IMR-90 (cell line): Measurements from ENCODE around the gene STAT5A. TPM values are rescaled to one million over a fixed set of nuclear protein-coding genes. Genes with fewer than 3 reads are reported as not detected.

Experiments
- ATAC-seq: fragments of 200-7000 bp; cut with Tn5 transposase; 2 replicates; pipeline ENCODE4 v1.9.1; 2020; ENCODE audit warnings: low read depth, mild to moderate bottlenecking, moderate library complexity
- BruUV-seq: library from RNA; stranded (reverse); fragments of 400-500 nt; replicated peaks from 2 replicates; lab custom pipeline; 2021; lab: Mats Ljungman, UMichigan
- CTCF ChIA-PET: fragments of 300-600 bp; formaldehyde crosslinking; extraction: SDS; loops from one replicate; lab custom pipeline; 2021; ENCODE audit warnings: antibody characterized with exemption; lab: Yijun Ruan, JAX
- POLR2A ChIA-PET: fragments of 300-600 bp; sonication (Branson Sonifier 250); formaldehyde crosslinking; loops from one replicate; lab custom pipeline; 2022; ENCODE audit warnings: antibody characterized with exemption; ENCODE audit not compliant: unreplicated experiment; lab: Charles Lee
- DNase-seq: peaks from one replicate; pipeline ENCODE4 v3.0.0; 2013
- H2AFZ ChIP-seq: replicated peaks from 2 replicates; pipeline ENCODE3; 2013; ENCODE audit warnings: low read length, mild to moderate bottlenecking; ENCODE audit not compliant: poor library complexity
- H2AK5ac ChIP-seq: 2 replicates; pipeline ENCODE4 v1.6.1; 2013; ENCODE audit warnings: low read depth, low read length, inconsistent platforms
- H2AK9ac ChIP-seq: replicated peaks from 2 replicates; pipeline ENCODE3; 2013; ENCODE audit warnings: mild to moderate bottlenecking, low read depth, low read length, moderate library complexity; ENCODE audit not compliant: poor library complexity
- H2BK120ac ChIP-seq: 2 replicates; pipeline ENCODE4 v1.6.1; 2013; ENCODE audit warnings: low read depth, low read length, inconsistent platforms
- H2BK15ac ChIP-seq: 3 replicates; pipeline ENCODE4 v1.6.1; 2013; ENCODE audit warnings: low read depth, low read length, inconsistent platforms
- H2BK20ac ChIP-seq: 2 replicates; pipeline ENCODE4 v1.6.1; 2013; ENCODE audit warnings: low read depth, mild to moderate bottlenecking, inconsistent platforms, low read length, moderate library complexity
- H2BK5ac ChIP-seq: 2 replicates; pipeline ENCODE4 v1.6.1; 2013; ENCODE audit warnings: mild to moderate bottlenecking, low read depth, low read length, inconsistent platforms; ENCODE audit not compliant: poor library complexity, severe bottlenecking
- H3K14ac ChIP-seq: replicated peaks from 2 replicates; pipeline ENCODE4 v1.6.1; 2013; ENCODE audit warnings: low read depth, low read length, inconsistent platforms
- H3K18ac ChIP-seq: 2 replicates; pipeline ENCODE4 v1.6.1; 2013; ENCODE audit warnings: low read depth, low read length, control low read depth
- H3K23ac ChIP-seq: 2 replicates; pipeline ENCODE4 v1.6.1; 2013; ENCODE audit warnings: low read depth, low read length, inconsistent platforms
- H3K27ac ChIP-seq: 2 replicates; pipeline ENCODE4 v1.5.1; 2013; ENCODE audit warnings: mild to moderate bottlenecking, control low read depth, low read length; ENCODE audit not compliant: insufficient read depth
- H3K27me3 ChIP-seq: 2 replicates; pipeline ENCODE4 v1.6.1; 2013; ENCODE audit warnings: low read length; ENCODE audit not compliant: control insufficient read depth, insufficient read depth
- H3K36me3 ChIP-seq: 2 replicates; pipeline ENCODE4 v1.6.1; 2013; ENCODE audit warnings: low read length, mixed read lengths; ENCODE audit not compliant: control insufficient read depth, insufficient read depth
- H3K4ac ChIP-seq: 2 replicates; pipeline ENCODE4 v1.6.1; 2013; ENCODE audit warnings: low read depth, low read length, inconsistent platforms
- H3K4me1 ChIP-seq: 2 replicates; pipeline ENCODE4 v1.6.1; 2013; ENCODE audit warnings: low read length, mixed read lengths; ENCODE audit not compliant: control insufficient read depth, insufficient read depth
- H3K4me2 ChIP-seq: 2 replicates; pipeline ENCODE4 v1.6.1; 2013; ENCODE audit warnings: low read depth, mild to moderate bottlenecking, control low read depth, low read length, moderate library complexity
- H3K4me3 ChIP-seq: 2 replicates; pipeline ENCODE4 v1.5.1; 2013; ENCODE audit warnings: low read depth, mild to moderate bottlenecking, control low read depth, low read length, moderate library complexity; ENCODE audit not compliant: insufficient read depth
- H3K56ac ChIP-seq: 2 replicates; pipeline ENCODE4 v1.6.1; 2013; ENCODE audit warnings: low read length, inconsistent platforms; ENCODE audit not compliant: insufficient read depth; ENCODE audit errors: extremely low read depth
- H3K79me1 ChIP-seq, 2 experiments: 2 replicates each; pipeline ENCODE4 v1.6.1; 2013; ENCODE audit warnings: low read length in 2 of 2, inconsistent platforms in 1 of 2, low read depth in 1 of 2
- H3K9ac ChIP-seq: 2 replicates; pipeline ENCODE4 v1.6.1; 2013; ENCODE audit warnings: low read depth, low read length, control low read depth
- H3K9me1 ChIP-seq: 2 replicates; pipeline ENCODE4 v1.6.1; 2013; ENCODE audit warnings: low read length, inconsistent platforms; ENCODE audit not compliant: insufficient read depth
- H3K9me3 ChIP-seq: 2 replicates; pipeline ENCODE4 v1.6.1; 2013; ENCODE audit warnings: low read length; ENCODE audit not compliant: control insufficient read depth, insufficient read depth
- H4K20me1 ChIP-seq: 2 replicates; pipeline ENCODE4 v1.6.1; 2013; ENCODE audit warnings: low read length, inconsistent platforms; ENCODE audit not compliant: insufficient read depth
- H4K5ac ChIP-seq: 2 replicates; pipeline ENCODE4 v1.6.1; 2013; ENCODE audit warnings: mild to moderate bottlenecking, low read depth, low read length, control low read depth
- H4K8ac ChIP-seq, 2 experiments: 2 replicates each; pipeline ENCODE4 v1.6.1; 2013; ENCODE audit warnings: low read depth in 2 of 2, low read length in 2 of 2, control low read depth in 1 of 2, inconsistent platforms in 1 of 2
- H4K91ac ChIP-seq: 2 replicates; pipeline ENCODE4 v1.6.1; 2013; ENCODE audit warnings: low read depth, low read length, inconsistent platforms; ENCODE audit not compliant: insufficient read depth
- BHLHE40 ChIP-seq: fragments of 150-350 bp; IDR thresholded peaks from 2 replicates; pipeline ENCODE4 v1.6.1; 2016; ENCODE audit warnings: mild to moderate bottlenecking, low read depth, low read length
- CEBPB ChIP-seq: IDR thresholded peaks from 2 replicates; pipeline ENCODE4 v1.6.1; 2012; ENCODE audit warnings: low read depth, low read length, improper control_type of control experiment
- CTCF ChIP-seq: conservative IDR thresholded peaks from 2 replicates; pipeline ENCODE4 v1.5.1; 2012; ENCODE audit warnings: mild to moderate bottlenecking, low read depth, low read length, improper control_type of control experiment
- ELK1 ChIP-seq: fragments of 150-350 bp; IDR thresholded peaks from 2 replicates; pipeline ENCODE4 v1.6.1; 2016; ENCODE audit warnings: low read depth, mild to moderate bottlenecking, low read length, moderate library complexity, borderline replicate concordance
- FOS ChIP-seq: fragments of 150-350 bp; IDR thresholded peaks from 2 replicates; pipeline ENCODE4 v1.6.1; 2016; ENCODE audit warnings: low read depth, low read length
- MAFK ChIP-seq: IDR thresholded peaks from 2 replicates; pipeline ENCODE4 v1.6.1; 2012; ENCODE audit warnings: low read depth, low read length, improper control_type of control experiment
- MAZ ChIP-seq: IDR thresholded peaks from 2 replicates; pipeline ENCODE4 v1.6.1; 2012; ENCODE audit warnings: low read depth, mild to moderate bottlenecking, low read length, improper control_type of control experiment, moderate library complexity, borderline replicate concordance
- MXI1 ChIP-seq: IDR thresholded peaks from 2 replicates; pipeline ENCODE4 v1.6.1; 2012; ENCODE audit warnings: low read depth, mild to moderate bottlenecking, low read length, moderate library complexity, borderline replicate concordance
- NFE2L2 ChIP-seq: fragments of 150-350 bp; IDR thresholded peaks from 2 replicates; pipeline ENCODE4 v1.6.1; 2016; ENCODE audit warnings: low read depth, mild to moderate bottlenecking, low read length
- POLR2A ChIP-seq: IDR thresholded peaks from 2 replicates; pipeline ENCODE4 v1.6.1; 2012; ENCODE audit warnings: mild to moderate bottlenecking, low read depth, low read length
- RAD21 ChIP-seq: IDR thresholded peaks from 2 replicates; pipeline ENCODE4 v1.6.1; 2012; ENCODE audit warnings: low read length, improper control_type of control experiment
- RCOR1 ChIP-seq: IDR thresholded peaks from 2 replicates; pipeline ENCODE4 v1.6.1; 2012; ENCODE audit warnings: mild to moderate bottlenecking, low read length, improper control_type of control experiment; ENCODE audit not compliant: insufficient replicate concordance
- RFX5 ChIP-seq: IDR thresholded peaks from 2 replicates; pipeline ENCODE4 v1.8.0; 2012; ENCODE audit warnings: low read depth, mild to moderate bottlenecking, low read length, moderate library complexity
- USF2 ChIP-seq: fragments of 150-350 bp; IDR thresholded peaks from 2 replicates; pipeline ENCODE4 v1.6.1; 2017; ENCODE audit warnings: mild to moderate bottlenecking, antibody characterized with exemption, low read length, low read depth
- WGBS, 2 experiments: methylation state at CpG; one replicate each; pipeline versions ENCODE4 v1.1.5 to v1.1.7; 2013; ENCODE audit warnings: missing lambda C conversion rate in 2 of 2; ENCODE audit not compliant: insufficient read length in 1 of 2; ENCODE audit errors: extremely low coverage in 2 of 2; 5-methylcytosine and 5-hydroxymethylcytosine counted together
- dilution Hi-C: fragments of 300-500 bp; cut with HindIII; formaldehyde crosslinking; loops from one replicate; pipeline ENCODE4 v1.14.3; 2018; ENCODE audit warnings: low sequenced_read_pairs; ENCODE audit not compliant: unreplicated experiment
- in situ Hi-C: fragments of 300-500 bp; cut with MboI; formaldehyde crosslinking; loops from 3 replicates; pipeline ENCODE4 v1.14.3; 2019; ENCODE audit warnings: low sequenced_read_pairs, inconsistent platforms, mixed read lengths
- intact Hi-C: fragments of 100-400 bp; cut with micrococcal nuclease; formaldehyde crosslinking; loops from 2 replicates; pipeline ENCODE4 v1.10.0; 2022
- polyA plus RNA-seq, 3 experiments: library from polyadenylated mRNA; depleted of rRNA; stranded (reverse); fragments of >200 nt; gene quantifications; 2 replicates each; pipeline ENCODE4 v1.2.3, GENCODE V29; 2012; ENCODE audit warnings: low replicate concordance in 1 of 3
- total RNA-seq: library from RNA; depleted of rRNA; stranded (reverse); fragments of >200 nt; gene quantifications from 2 replicates; pipeline ENCODE4 v1.2.3, GENCODE V29; 2012

STAT5A gene
- total and polyA plus RNA-seq, 2 of the 4 experiments (the other 2 are of a cell fraction), result 1.3 to 1.4 TPM

- H4K20me1 ChIP-seq, result peaks cover under 1% of the 10 kb centered on the region; the same call in 1 of the 2 replicates
- H2BK20ac ChIP-seq, result no peak overlapping the region
- no peak overlapping the region for H2BK5ac ChIP-seq
- no peak overlapping the region for H4K8ac ChIP-seq
- no peak overlapping the region for H3K27ac ChIP-seq
- no peak overlapping the region for H2BK120ac ChIP-seq
- H3K9me1 ChIP-seq, result peaks cover 4% of the 10 kb centered on the region; the same call in 1 of the 2 replicates
- no peak overlapping the region for H3K4ac ChIP-seq
- ATAC-seq, result no peak
- H3K9ac ChIP-seq, result no peak overlapping the region
- in situ Hi-C loops, result no loop called here
- H4K5ac ChIP-seq, result no peak overlapping the region
- intact Hi-C loops, result loop anchor here (5.0 kb wide), 1 partner anchor 58 kb away; no protein-coding TSS in a partner anchor
- H3K27me3 ChIP-seq, result no peaks in the 10 kb centered on the region
- H3K4me1 ChIP-seq, result peaks cover 3% of the 10 kb centered on the region
- no peak overlapping the region for H3K23ac ChIP-seq
- H3K9me3 ChIP-seq, result no peaks in the 10 kb centered on the region
- CTCF ChIA-PET, result no interaction called here
- H2AK9ac ChIP-seq, result no peak overlapping the region
- H2AK5ac ChIP-seq, result no peak overlapping the region
- H3K14ac ChIP-seq, result no peak overlapping the region
- H3K36me3 ChIP-seq, result no peaks in the 10 kb centered on the region
- no peak overlapping the region for H3K56ac ChIP-seq
- TF ChIP-seq ELK1, result no peak
- no peak for TF ChIP-seq RFX5
- no peak for TF ChIP-seq CTCF
- TF ChIP-seq MXI1, result no peak
- TF ChIP-seq MAZ, result no peak
- no peak for TF ChIP-seq RAD21
- no peak for TF ChIP-seq USF2
- TF ChIP-seq RCOR1, result no peak
- TF ChIP-seq CEBPB, result no peak
- TF ChIP-seq MAFK, result no peak
- no peak for TF ChIP-seq BHLHE40
- no peak for TF ChIP-seq FOS
- TF ChIP-seq NFE2L2, result no peak
- no peak for TF ChIP-seq POLR2A
- no TSS peak for BruUV-seq
- dilution Hi-C loops, result no loop called here
- no CpG with 5 or more reads among the region's 4 CpGs for WGBS, 2 experiments
- H3K4me2 ChIP-seq, result no peak overlapping the region
- POLR2A ChIA-PET, result no interaction called here
- H4K91ac ChIP-seq, result no peak overlapping the region
- DNase-seq, result no peak
- H3K4me3 ChIP-seq, result no peak overlapping the region
- H2AFZ ChIP-seq, result no peak overlapping the region
- H2BK15ac ChIP-seq, result no peak overlapping the region
- H3K79me1 ChIP-seq, result peaks cover under 1 to 19% of the 10 kb centered on the region in 2 experiments; a peak in 2 of 4 replicates
- H3K18ac ChIP-seq, result no peak overlapping the region
Measured at GRCh38 chr17:42279776-42280630, 8.3 kb upstream of the STAT5A start.
